Mesenchymal stem cell (in vitro differentiated cells and primary cell): ENCODE results near the gene TOM1L1.

Source experiments
- DNase-seq: peaks from one replicate; pipeline ENCODE4 v3.0.0-alpha.2; 2013
- H2AFZ ChIP-seq: one replicate; pipeline ENCODE4 v1.6.1; 2013; ENCODE audit warnings: low read depth, mild to moderate bottlenecking, control low read depth, inconsistent platforms, low read length, moderate library complexity
- H2AK5ac ChIP-seq: 2 replicates; pipeline ENCODE4 v1.6.1; 2013; ENCODE audit warnings: low read length, moderate library complexity, mild to moderate bottlenecking, inconsistent platforms; ENCODE audit not compliant: severe bottlenecking
- H2BK120ac ChIP-seq: one replicate; pipeline ENCODE4 v1.6.1; 2013; ENCODE audit warnings: low read depth, mild to moderate bottlenecking, inconsistent platforms, low read length, moderate library complexity
- H2BK12ac ChIP-seq, 2 experiments: one replicate each; pipeline ENCODE4 v1.6.1; 2013; ENCODE audit warnings: inconsistent platforms in 2 of 2, low read length in 2 of 2, mild to moderate bottlenecking in 2 of 2, moderate library complexity in 2 of 2, control low read depth in 1 of 2
- H2BK15ac ChIP-seq: one replicate; pipeline ENCODE4 v1.6.1; 2013; ENCODE audit warnings: mild to moderate bottlenecking, low read depth, inconsistent platforms; ENCODE audit not compliant: poor library complexity, severe bottlenecking
- H2BK5ac ChIP-seq: 2 replicates; pipeline ENCODE4 v1.6.1; 2013; ENCODE audit warnings: low read depth, mild to moderate bottlenecking, low read length, control low read depth, inconsistent platforms; ENCODE audit not compliant: poor library complexity, severe bottlenecking
- H3K14ac ChIP-seq, 2 experiments: one replicate each; pipeline ENCODE4 v1.6.1; 2013; ENCODE audit warnings: inconsistent platforms in 2 of 2, low read length in 2 of 2, control low read depth in 1 of 2, mild to moderate bottlenecking in 1 of 2, moderate library complexity in 1 of 2
- H3K18ac ChIP-seq, 2 experiments: one replicate each; pipeline ENCODE4 v1.6.1; 2013; ENCODE audit warnings: inconsistent platforms in 2 of 2, low read length in 2 of 2, control low read depth in 1 of 2, low read depth in 1 of 2, mild to moderate bottlenecking in 1 of 2
- H3K23ac ChIP-seq, 2 experiments: one replicate each; pipeline ENCODE4 v1.6.1; 2013; ENCODE audit warnings: inconsistent platforms in 2 of 2, low read length in 2 of 2, mild to moderate bottlenecking in 2 of 2, moderate library complexity in 2 of 2, control low read depth in 1 of 2
- H3K27ac ChIP-seq: 2 replicates; pipeline ENCODE4 v1.5.1; 2013; ENCODE audit warnings: mild to moderate bottlenecking, moderate library complexity, low read length, control low read depth, inconsistent platforms; ENCODE audit not compliant: poor library complexity, severe bottlenecking
- H3K27me3 ChIP-seq, 2 experiments: 2 replicates each; pipeline versions ENCODE4 v1.6.1 to v1.7.0; 2013; ENCODE audit warnings: low read length in 2 of 2, mild to moderate bottlenecking in 2 of 2, moderate library complexity in 2 of 2, control low read depth in 1 of 2, inconsistent platforms in 1 of 2; ENCODE audit not compliant: control insufficient read depth in 1 of 2, insufficient read depth in 1 of 2
- H3K36me3 ChIP-seq, 2 experiments: 2 replicates each; pipeline versions ENCODE4 v1.6.1 to v1.7.0; 2013; ENCODE audit warnings: low read length in 2 of 2, control low read depth in 1 of 2, inconsistent platforms in 1 of 2, low read depth in 1 of 2, mild to moderate bottlenecking in 1 of 2; ENCODE audit not compliant: insufficient read depth in 2 of 2, control insufficient read depth in 1 of 2
- H3K4ac ChIP-seq, 2 experiments: one replicate each; pipeline ENCODE4 v1.6.1; 2013; ENCODE audit warnings: inconsistent platforms in 2 of 2, low read length in 2 of 2, mild to moderate bottlenecking in 2 of 2, moderate library complexity in 2 of 2, control low read depth in 1 of 2, low read depth in 1 of 2
- H3K4me1 ChIP-seq: 2 replicates; pipeline ENCODE4 v1.6.1; 2013; ENCODE audit warnings: low read depth, low read length, control low read depth; ENCODE audit not compliant: control insufficient read depth, insufficient read depth
- H3K4me2 ChIP-seq: 2 replicates; pipeline ENCODE4 v1.6.1; 2013; ENCODE audit warnings: low read length, mild to moderate bottlenecking, inconsistent platforms; ENCODE audit not compliant: poor library complexity, severe bottlenecking
- H3K4me3 ChIP-seq, 2 experiments: 2 replicates each; pipeline versions ENCODE4 v1.5.1 to v1.7.0; 2013; ENCODE audit warnings: low read length in 2 of 2, mild to moderate bottlenecking in 2 of 2, control low read depth in 1 of 2, low read depth in 1 of 2; ENCODE audit not compliant: insufficient read depth in 1 of 2
- H3K79me1 ChIP-seq: replicated peaks from 2 replicates; pipeline ENCODE4 v1.6.1; 2013; ENCODE audit warnings: mild to moderate bottlenecking, control low read depth, low read length, inconsistent platforms; ENCODE audit not compliant: poor library complexity, severe bottlenecking
- H3K9ac ChIP-seq: 2 replicates; pipeline ENCODE4 v1.7.0; 2013; ENCODE audit warnings: mild to moderate bottlenecking, low read length, moderate library complexity
- H3K9me3 ChIP-seq: 2 replicates; pipeline ENCODE4 v1.7.0; 2013; ENCODE audit warnings: mild to moderate bottlenecking, low read length; ENCODE audit not compliant: control insufficient read depth
- H4K8ac ChIP-seq: one replicate; pipeline ENCODE4 v1.6.1; 2013; ENCODE audit warnings: inconsistent platforms, mild to moderate bottlenecking, low read length, moderate library complexity
- H4K91ac ChIP-seq: one replicate; pipeline ENCODE4 v1.6.1; 2013; ENCODE audit warnings: mild to moderate bottlenecking, low read length, inconsistent platforms
- WGBS: methylation state at CpG from one replicate; pipeline ENCODE4 v1.1.7; 2013; ENCODE audit warnings: mixed read lengths; 5-methylcytosine and 5-hydroxymethylcytosine counted together

The TOM1L1 gene

DNA sequence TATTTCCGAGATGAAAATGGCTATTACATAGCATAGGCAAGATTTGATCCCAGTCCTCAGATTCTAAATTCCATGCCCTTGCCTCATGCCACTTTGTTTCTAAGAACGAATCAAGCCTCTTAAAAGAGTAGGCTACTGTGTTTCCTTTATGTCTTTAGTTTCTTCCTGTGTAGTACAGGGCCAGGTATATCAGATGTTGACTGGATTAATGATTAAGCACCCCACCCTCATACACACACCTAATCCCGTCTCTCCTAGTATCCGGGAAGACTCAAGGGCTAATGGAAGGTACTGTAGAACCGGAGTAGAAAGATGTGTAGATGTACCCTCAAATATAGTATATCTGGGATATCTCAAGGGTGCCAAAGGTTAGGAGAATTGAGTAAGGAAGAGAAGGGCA, 6.7 kb downstream of the TOM1L1 start:
- Histone ChIP-seq H3K23ac (no peak overlapping the region), H3K27ac (no peak overlapping the region), H4K91ac (no peak overlapping the region), H3K27me3 (no peaks in the 10 kb centered on the region), H2BK15ac (no peak overlapping the region), H2AK5ac (no peak overlapping the region), H3K4me1 (peaks cover 2% of the 10 kb centered on the region), H3K18ac (no peak overlapping the region), H3K14ac (no peak overlapping the region), H3K4ac (no peak overlapping the region), H3K4me2 (no peak overlapping the region), H2BK120ac (no peak overlapping the region), H4K8ac (no peak overlapping the region), H3K79me1 (peaks cover 35% of the 10 kb centered on the region), H2BK5ac (no peak overlapping the region), H3K36me3 (peaks cover 0 to 17% of the 10 kb centered on the region in 2 experiments), H3K9me3 (no peaks in the 10 kb centered on the region), H2AFZ (no peak overlapping the region), H2BK12ac (no peak overlapping the region), H3K4me3 (no peak overlapping the region), H3K9ac (no peak overlapping the region)
- 100% methylated on average over 3 of the region's 5 CpGs for WGBS
- DNase-seq: no peak

DNA sequence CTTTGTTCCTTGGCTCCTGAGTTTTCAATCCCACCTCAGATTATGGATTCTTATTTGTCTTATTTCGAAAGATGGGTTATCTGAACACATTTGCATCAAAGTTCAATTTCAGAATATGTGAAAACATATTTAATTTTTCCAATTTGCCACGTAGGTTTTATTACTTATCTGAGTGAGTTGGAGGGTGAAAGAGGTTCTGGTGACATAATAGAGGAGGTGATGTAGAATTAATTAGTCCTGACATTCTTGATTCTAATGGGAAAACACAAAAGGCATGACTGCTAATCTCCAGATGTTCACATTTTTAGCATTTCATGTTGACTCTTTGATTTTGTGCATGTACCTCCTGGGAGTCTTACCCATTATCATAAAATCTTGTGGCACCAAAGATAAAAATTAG, 9.1 kb downstream of the TOM1L1 start:
- Histone ChIP-seq H2BK15ac (no peak overlapping the region), H2BK5ac (no peak overlapping the region), H3K4ac (no peak overlapping the region), H3K9me3 (no peaks in the 10 kb centered on the region), H3K18ac (no peak overlapping the region), H4K8ac (no peak overlapping the region), H4K91ac (no peak overlapping the region), H2BK12ac (no peak overlapping the region), H3K27me3 (no peaks in the 10 kb centered on the region), H3K14ac (no peak overlapping the region), H3K79me1 (peaks cover 40% of the 10 kb centered on the region), H2BK120ac (no peak overlapping the region), H3K36me3 (peaks cover 10 to 20% of the 10 kb centered on the region in 2 experiments), H3K23ac (no peak overlapping the region), H3K4me1 (peaks cover 1% of the 10 kb centered on the region), H2AK5ac (no peak overlapping the region), H3K4me3 (no peak overlapping the region), H3K4me2 (no peak overlapping the region), H3K27ac (no peak overlapping the region), H2AFZ (no peak overlapping the region), H3K9ac (no peak overlapping the region)
- WGBS: 90% methylated on average over 1 of the region's 2 CpGs
- no peak for DNase-seq

DNA sequence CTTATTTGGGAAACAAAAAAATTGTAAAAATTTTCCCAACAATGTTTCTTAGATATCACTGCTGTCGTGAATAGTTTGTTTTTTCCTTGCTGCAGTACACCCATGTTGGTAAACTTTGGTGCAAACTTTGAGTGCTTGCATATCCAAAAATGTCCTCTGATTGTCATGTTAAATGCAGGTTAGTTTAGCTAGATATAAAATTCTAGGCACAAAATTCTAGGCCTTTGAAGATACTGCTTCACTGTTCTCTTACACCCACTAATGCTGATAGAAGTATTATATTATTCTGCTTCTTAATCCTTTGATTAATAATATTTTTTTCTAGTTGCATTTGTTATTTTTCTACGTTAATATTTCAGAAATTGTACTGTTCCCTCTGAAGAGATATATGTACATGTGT, 16.1 kb downstream of the TOM1L1 start:
- no peaks in the 10 kb centered on the region for H3K27me3 ChIP-seq
- H3K18ac ChIP-seq: no peak overlapping the region
- H3K79me1 ChIP-seq: peaks cover 27% of the 10 kb centered on the region
- no peak overlapping the region for H3K4me3 ChIP-seq
- H3K27ac ChIP-seq: no peak overlapping the region
- 100% methylated on average over 1 of the region's 2 CpGs for WGBS
- no peak overlapping the region for H3K4ac ChIP-seq
- H3K9ac ChIP-seq: no peak overlapping the region
- no peak overlapping the region for H2AK5ac ChIP-seq
- H2BK5ac ChIP-seq: no peak overlapping the region
- no peak overlapping the region for H2BK15ac ChIP-seq
- H2BK12ac ChIP-seq: no peak overlapping the region
- DNase-seq: no peak
- no peak overlapping the region for H3K4me2 ChIP-seq
- peaks cover 12% of the 10 kb centered on the region for H3K9me3 ChIP-seq
- no peak overlapping the region for H2BK120ac ChIP-seq
- no peak overlapping the region for H3K23ac ChIP-seq
- H2AFZ ChIP-seq: no peak overlapping the region
- H3K36me3 ChIP-seq: peaks cover 20 to 21% of the 10 kb centered on the region in 2 experiments
- no peak overlapping the region for H3K14ac ChIP-seq
- no peaks in the 10 kb centered on the region for H3K4me1 ChIP-seq
- no peak overlapping the region for H4K8ac ChIP-seq
- H4K91ac ChIP-seq: no peak overlapping the region

DNA sequence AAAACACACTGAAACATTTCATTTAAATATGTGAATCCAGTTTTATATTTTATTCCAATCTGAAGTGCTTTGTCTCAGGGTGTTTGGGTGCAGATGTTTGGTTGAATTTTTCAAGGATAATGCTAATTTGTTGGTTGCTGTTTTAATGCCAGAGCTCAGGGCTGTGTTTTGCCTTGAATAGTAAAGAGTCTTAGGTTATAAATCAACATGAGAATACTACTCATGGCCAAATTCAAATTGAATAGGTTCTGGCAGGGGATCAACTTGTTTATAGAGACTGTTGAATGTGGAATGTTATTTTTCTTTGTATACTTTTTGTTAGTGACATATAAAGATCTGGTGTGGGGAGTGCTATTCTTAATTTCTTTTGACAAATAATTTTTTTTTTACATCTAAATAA, 18.8 kb downstream of the TOM1L1 start:
- Histone ChIP-seq H3K4me2 (no peak overlapping the region), H3K4ac (no peak overlapping the region), H3K14ac (no peak overlapping the region), H3K18ac (no peak overlapping the region), H2AK5ac (no peak overlapping the region), H3K9ac (no peak overlapping the region), H4K8ac (no peak overlapping the region), H3K9me3 (peaks cover 12% of the 10 kb centered on the region), H2BK5ac (no peak overlapping the region), H3K27ac (no peak overlapping the region), H3K79me1 (peaks cover 25% of the 10 kb centered on the region), H2BK120ac (no peak overlapping the region), H3K23ac (no peak overlapping the region), H3K27me3 (no peaks in the 10 kb centered on the region), H2BK12ac (no peak overlapping the region), H3K4me1 (no peaks in the 10 kb centered on the region), H3K36me3 (peaks cover 15 to 17% of the 10 kb centered on the region in 2 experiments), H3K4me3 (no peak overlapping the region), H4K91ac (no peak overlapping the region), H2AFZ (no peak overlapping the region), H2BK15ac (no peak overlapping the region)
- no peak for DNase-seq
